Stomach (tissue), 4 donors: ENCODE results near the gene GMDS.

Source experiments
- POLR2A ChIP-seq, 4 donors: fragments of 450-650 bp; IDR thresholded peaks; one replicate each; pipeline ENCODE4 v1.6.1; 2016; ENCODE audit warnings: antibody characterized with exemption in 4 of 4, control low read depth in 2 of 4, mild to moderate bottlenecking in 1 of 4, moderate library complexity in 1 of 4
- POLR2AphosphoS5 ChIP-seq, 3 donors: sonication (generic); formaldehyde crosslinking; IDR thresholded peaks; one replicate each; pipeline ENCODE4 v1.6.1; 2016; ENCODE audit warnings: antibody characterized with exemption in 3 of 3
- TF ChIP-seq, protein P1 (sequence below), 7 experiments: fragments of 450-650 bp in 4 of 7; fragments of 200-600 bp in 3 of 7; sonication (generic) in 3 of 7; IDR thresholded peaks; one replicate each; pipeline ENCODE4 v1.5.1; 2016 to 2019; ENCODE audit warnings: antibody characterized with exemption in 7 of 7, control low read depth in 2 of 7, mild to moderate bottlenecking in 1 of 7

DNA sequence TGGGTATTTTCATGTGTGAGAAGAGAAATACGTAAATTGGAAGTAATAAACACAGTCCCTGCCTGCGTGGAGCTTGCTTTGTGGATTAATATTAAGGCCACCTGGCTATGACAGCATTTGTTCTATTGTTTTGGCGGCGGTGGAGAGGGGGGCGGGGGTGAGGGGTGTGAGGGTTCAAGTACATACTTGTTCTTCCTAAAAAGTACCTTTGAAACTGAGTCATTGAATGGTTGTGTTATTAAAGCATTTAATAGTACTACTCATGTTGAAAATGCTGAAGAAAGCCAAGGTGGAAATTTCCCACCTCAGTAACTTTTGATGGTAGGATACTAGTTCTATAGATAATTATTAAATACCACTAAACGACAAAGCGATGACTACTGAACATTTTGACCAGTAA is 540.7 kb downstream of the GMDS start:
- no peak for TF ChIP-seq POLR2AphosphoS5 (IDR thresholded peaks at IDR 0.05)
- TF ChIP-seq, protein P1, sequence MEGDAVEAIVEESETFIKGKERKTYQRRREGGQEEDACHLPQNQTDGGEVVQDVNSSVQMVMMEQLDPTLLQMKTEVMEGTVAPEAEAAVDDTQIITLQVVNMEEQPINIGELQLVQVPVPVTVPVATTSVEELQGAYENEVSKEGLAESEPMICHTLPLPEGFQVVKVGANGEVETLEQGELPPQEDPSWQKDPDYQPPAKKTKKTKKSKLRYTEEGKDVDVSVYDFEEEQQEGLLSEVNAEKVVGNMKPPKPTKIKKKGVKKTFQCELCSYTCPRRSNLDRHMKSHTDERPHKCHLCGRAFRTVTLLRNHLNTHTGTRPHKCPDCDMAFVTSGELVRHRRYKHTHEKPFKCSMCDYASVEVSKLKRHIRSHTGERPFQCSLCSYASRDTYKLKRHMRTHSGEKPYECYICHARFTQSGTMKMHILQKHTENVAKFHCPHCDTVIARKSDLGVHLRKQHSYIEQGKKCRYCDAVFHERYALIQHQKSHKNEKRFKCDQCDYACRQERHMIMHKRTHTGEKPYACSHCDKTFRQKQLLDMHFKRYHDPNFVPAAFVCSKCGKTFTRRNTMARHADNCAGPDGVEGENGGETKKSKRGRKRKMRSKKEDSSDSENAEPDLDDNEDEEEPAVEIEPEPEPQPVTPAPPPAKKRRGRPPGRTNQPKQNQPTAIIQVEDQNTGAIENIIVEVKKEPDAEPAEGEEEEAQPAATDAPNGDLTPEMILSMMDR (IDR thresholded peaks at IDR 0.05): no peak
- TF ChIP-seq POLR2A (IDR thresholded peaks at IDR 0.05): no peak
